ENCODE measurements around the gene C2CD2.

The C2CD2 gene

DNA sequence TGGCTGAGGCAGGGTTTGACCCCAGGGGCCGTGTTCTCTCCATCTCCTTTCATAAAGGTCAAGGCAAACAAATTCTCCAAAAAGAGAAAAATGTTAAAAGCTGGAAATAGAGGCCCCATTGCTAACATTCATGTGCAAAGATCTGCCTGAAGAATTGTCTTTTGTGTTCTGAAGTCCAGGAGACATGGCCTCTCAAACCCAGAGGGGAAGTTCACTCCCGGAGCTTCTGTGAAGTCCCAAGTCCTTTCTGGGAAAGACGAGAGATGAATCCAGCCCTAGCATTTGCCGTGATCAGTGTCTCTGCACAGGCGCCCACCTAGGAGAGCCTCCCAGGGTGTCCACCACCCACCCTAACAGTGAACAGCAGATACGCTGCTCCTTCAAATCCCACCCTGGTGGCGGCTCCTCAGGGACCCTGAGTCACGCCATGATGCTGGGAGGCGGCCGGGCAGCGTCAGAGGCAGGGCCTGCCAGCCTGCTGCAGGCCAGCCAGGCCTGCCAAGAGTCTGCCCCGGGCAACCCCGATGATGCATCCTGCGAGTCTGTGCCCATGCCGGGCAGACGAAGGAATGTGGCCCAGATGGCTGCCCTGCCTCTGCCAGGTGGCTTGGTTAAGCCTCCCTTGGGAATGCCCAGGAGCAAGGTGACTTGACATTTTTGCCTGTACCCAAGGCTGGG is 5.2 kb upstream of the C2CD2 start:
- ATAC-seq, result peak; percentile 34
- TF ChIP-seq, protein P1, sequence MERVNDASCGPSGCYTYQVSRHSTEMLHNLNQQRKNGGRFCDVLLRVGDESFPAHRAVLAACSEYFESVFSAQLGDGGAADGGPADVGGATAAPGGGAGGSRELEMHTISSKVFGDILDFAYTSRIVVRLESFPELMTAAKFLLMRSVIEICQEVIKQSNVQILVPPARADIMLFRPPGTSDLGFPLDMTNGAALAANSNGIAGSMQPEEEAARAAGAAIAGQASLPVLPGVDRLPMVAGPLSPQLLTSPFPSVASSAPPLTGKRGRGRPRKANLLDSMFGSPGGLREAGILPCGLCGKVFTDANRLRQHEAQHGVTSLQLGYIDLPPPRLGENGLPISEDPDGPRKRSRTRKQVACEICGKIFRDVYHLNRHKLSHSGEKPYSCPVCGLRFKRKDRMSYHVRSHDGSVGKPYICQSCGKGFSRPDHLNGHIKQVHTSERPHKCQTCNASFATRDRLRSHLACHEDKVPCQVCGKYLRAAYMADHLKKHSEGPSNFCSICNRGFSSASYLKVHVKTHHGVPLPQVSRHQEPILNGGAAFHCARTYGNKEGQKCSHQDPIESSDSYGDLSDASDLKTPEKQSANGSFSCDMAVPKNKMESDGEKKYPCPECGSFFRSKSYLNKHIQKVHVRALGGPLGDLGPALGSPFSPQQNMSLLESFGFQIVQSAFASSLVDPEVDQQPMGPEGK (CRISPR knock-in tag; IDR thresholded peaks at IDR 0.05; ENCODE audit: borderline replicate concordance), result no peak
- TF ChIP-seq PPARA (CRISPR knock-in tag; IDR thresholded peaks at IDR 0.05; ENCODE audit: borderline replicate concordance) (no peak), OSR1 (CRISPR knock-in tag; IDR thresholded peaks at IDR 0.05) (no peak), ESRRG (CRISPR knock-in tag; IDR thresholded peaks at IDR 0.05) (no peak), ARNTL (CRISPR knock-in tag; IDR thresholded peaks at IDR 0.05; ENCODE audit: borderline replicate concordance, low read depth) (no peak), BACH2 (CRISPR knock-in tag; IDR thresholded peaks at IDR 0.05; ENCODE audit: borderline replicate concordance) (no peak), TOX (CRISPR knock-in tag; IDR thresholded peaks at IDR 0.05; ENCODE audit: borderline replicate concordance) (no peak), CSDC2 (CRISPR knock-in tag; IDR thresholded peaks at IDR 0.05) (no peak), ZNF70 (CRISPR knock-in tag; IDR thresholded peaks at IDR 0.05) (no peak), TCF4 (CRISPR knock-in tag; IDR thresholded peaks at IDR 0.05; ENCODE audit: borderline replicate concordance) (no peak), ZNF565 (CRISPR knock-in tag; conservative IDR thresholded peaks at IDR 0.05; ENCODE audit: low read depth) (no peak), GLIS3 (CRISPR knock-in tag; IDR thresholded peaks at IDR 0.05) (no peak), ZFP3 (CRISPR knock-in tag; IDR thresholded peaks at IDR 0.05) (no peak)
- TF ChIP-seq, protein P2, sequence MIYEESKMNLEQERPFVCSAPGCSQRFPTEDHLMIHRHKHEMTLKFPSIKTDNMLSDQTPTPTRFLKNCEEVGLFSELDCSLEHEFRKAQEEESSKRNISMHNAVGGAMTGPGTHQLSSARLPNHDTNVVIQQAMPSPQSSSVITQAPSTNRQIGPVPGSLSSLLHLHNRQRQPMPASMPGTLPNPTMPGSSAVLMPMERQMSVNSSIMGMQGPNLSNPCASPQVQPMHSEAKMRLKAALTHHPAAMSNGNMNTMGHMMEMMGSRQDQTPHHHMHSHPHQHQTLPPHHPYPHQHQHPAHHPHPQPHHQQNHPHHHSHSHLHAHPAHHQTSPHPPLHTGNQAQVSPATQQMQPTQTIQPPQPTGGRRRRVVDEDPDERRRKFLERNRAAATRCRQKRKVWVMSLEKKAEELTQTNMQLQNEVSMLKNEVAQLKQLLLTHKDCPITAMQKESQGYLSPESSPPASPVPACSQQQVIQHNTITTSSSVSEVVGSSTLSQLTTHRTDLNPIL (CRISPR knock-in tag; IDR thresholded peaks at IDR 0.05; ENCODE audit: low read depth), result no peak

GRCh38 chr21:41957991-41958766 is 4.4 kb upstream of the C2CD2 start:
- ATAC-seq, result peak; percentile 78
- no peak for TF ChIP-seq TOX (CRISPR knock-in tag; IDR thresholded peaks at IDR 0.05; ENCODE audit: borderline replicate concordance)
- peak; percentile 48; the same call in 1 of the 2 replicates for TF ChIP-seq ISL1 (CRISPR knock-in tag; IDR thresholded peaks at IDR 0.05)
- 0 out of 2 replicates have a peak, but pooled peaks have one; percentile 21 for TF ChIP-seq ZFP3 (CRISPR knock-in tag; IDR thresholded peaks at IDR 0.05)
- TF ChIP-seq POU6F1 (CRISPR knock-in tag; IDR thresholded peaks at IDR 0.05; ENCODE audit: borderline replicate concordance, low read depth), result no peak
- TF ChIP-seq CSDC2 (CRISPR knock-in tag; IDR thresholded peaks at IDR 0.05), result 0 out of 2 replicates have a peak, but pooled peaks have one; percentile 13
- no peak for TF ChIP-seq ESRRG (CRISPR knock-in tag; IDR thresholded peaks at IDR 0.05)

DNA sequence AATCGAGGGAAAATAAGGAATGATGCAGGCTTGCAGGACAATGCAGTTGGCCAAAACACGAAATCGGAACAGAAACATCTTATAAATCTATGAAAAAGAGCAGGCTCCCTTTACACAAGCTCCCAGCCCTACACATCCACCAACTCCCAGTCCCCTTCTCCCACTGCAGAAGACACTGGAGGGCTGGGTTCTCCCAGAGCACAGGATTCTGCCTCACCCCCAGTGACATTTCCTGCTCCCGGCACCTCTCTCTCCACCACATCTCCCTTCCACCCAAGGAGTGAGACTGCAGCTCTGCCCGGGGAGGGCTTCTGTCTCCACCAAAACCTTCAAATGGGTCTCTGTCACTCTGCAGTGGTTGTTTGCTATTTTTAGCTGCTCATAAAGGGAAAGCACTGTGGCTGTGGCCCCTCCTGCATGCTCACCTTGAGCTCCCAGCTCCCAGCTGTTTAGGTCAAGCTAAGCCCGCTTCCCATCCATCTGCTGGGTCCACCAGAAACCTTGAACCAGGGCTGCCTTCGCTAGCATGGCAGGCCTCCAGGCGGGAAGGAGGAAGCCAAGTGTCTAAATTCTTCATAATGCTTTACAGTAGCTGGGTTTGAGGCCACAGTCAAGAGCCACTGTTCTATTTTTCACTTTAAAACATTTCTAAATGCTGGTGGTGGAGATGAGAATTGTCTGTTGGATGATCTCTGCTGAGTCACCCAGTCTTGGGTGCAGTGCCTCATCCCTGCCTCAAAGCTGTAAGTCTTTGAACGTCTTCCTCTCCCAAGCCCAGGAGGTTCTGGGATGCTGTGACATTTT is 3.3 kb upstream of the C2CD2 start:
- TF ChIP-seq RARB (CRISPR knock-in tag; IDR thresholded peaks at IDR 0.05), result no peak

GRCh38 chr21:41955516-41955915 is 1.7 kb upstream of the C2CD2 start:
- TF ChIP-seq, protein P1 (CRISPR knock-in tag; IDR thresholded peaks at IDR 0.05; ENCODE audit: borderline replicate concordance), result no peak
- no peak for TF ChIP-seq ZFP30 (CRISPR knock-in tag; IDR thresholded peaks at IDR 0.05)
- no peak for ATAC-seq

More for the DNA sequence above, 3.3 kb upstream of the C2CD2 start:
- ATAC-seq, result peak; percentile 57

Data from SK-N-SH treated with all-trans-retinoic acid at 6 μM for 48 hours (cell line).